HCT116 (cell line): ENCODE measurements around the gene MVB12A. TPM values are rescaled to one million over a fixed set of nuclear protein-coding genes. Genes with fewer than 3 reads are reported as not detected.

ENCODE experiments used
- CEBPB ChIP-seq: IDR thresholded peaks from 2 replicates; pipeline ENCODE4 v1.6.1; 2012; ENCODE audit warnings: low read depth
- CTCF ChIP-seq, 3 experiments: fragments of 200-600 bp in 1 of 3; sonication (generic) in 1 of 3; IDR thresholded peaks in 2 of 3; conservative IDR thresholded peaks in 1 of 3; 2 replicates each; pipeline ENCODE4 v1.5.1; 2012 to 2017; ENCODE audit warnings: low read depth in 2 of 3, low read length in 2 of 3, antibody characterized with exemption in 1 of 3, borderline replicate concordance in 1 of 3, control low read depth in 1 of 3, mild to moderate bottlenecking in 1 of 3, mixed read lengths in 1 of 3, mixed run types in 1 of 3, moderate library complexity in 1 of 3; ENCODE audit not compliant: insufficient read depth in 1 of 3
- ELF1 ChIP-seq: IDR thresholded peaks from 2 replicates; pipeline ENCODE4 v1.6.1; 2012; ENCODE audit warnings: low read depth, borderline replicate concordance
- MAX ChIP-seq: IDR thresholded peaks from 2 replicates; pipeline ENCODE4 v1.6.1; 2012
- POLR2A ChIP-seq: IDR thresholded peaks from 2 replicates; pipeline ENCODE4 v1.7.0; 2011; ENCODE audit warnings: borderline replicate concordance; ENCODE audit not compliant: insufficient read depth, insufficient read length; ENCODE audit errors: extremely low read depth
- RAD21 ChIP-seq: IDR thresholded peaks from 2 replicates; pipeline ENCODE4 v1.6.1; 2012; ENCODE audit warnings: low read depth, mild to moderate bottlenecking
- REST ChIP-seq: IDR thresholded peaks from 2 replicates; pipeline ENCODE4 v1.6.1; 2012; ENCODE audit warnings: low read depth
- SIN3A ChIP-seq: IDR thresholded peaks from 2 replicates; pipeline ENCODE4 v1.6.1; 2012; ENCODE audit warnings: low read depth
- SP1 ChIP-seq: IDR thresholded peaks from 2 replicates; pipeline ENCODE4 v1.6.1; 2012; ENCODE audit warnings: low read depth
- SRF ChIP-seq: IDR thresholded peaks from 2 replicates; pipeline ENCODE4 v1.6.1; 2012; ENCODE audit warnings: low read depth
- total RNA-seq: library from RNA; stranded (reverse); gene quantifications from one replicate; pipeline ENCODE4 v1.2.1, GENCODE V29; 2021; ENCODE audit not compliant: unreplicated experiment

Gene MVB12A
- total RNA-seq, 1 experiment from 2014 or later = 91.7 TPM

- TF ChIP-seq REST = no peak
- no peak for TF ChIP-seq POLR2A
- peak; percentile 70 for TF ChIP-seq MAX
- TF ChIP-seq CEBPB = no peak
- TF ChIP-seq RAD21 = peak; percentile 79
- TF ChIP-seq SP1 = peak; percentile 77
- no peak for TF ChIP-seq SRF
- no peak for TF ChIP-seq SIN3A
- no peak for TF ChIP-seq ELF1
- peak; percentile 60 to 64 (median 62) for TF ChIP-seq CTCF (IDR thresholded peaks at IDR 0.05 in 2 of 3, conservative IDR thresholded peaks at IDR 0.05 in 1 of 3; ENCODE audit: borderline replicate concordance in 1 of 3, insufficient read depth in 1 of 3, low read depth in 2 of 3, low read length in 2 of 3)
Observed at GRCh38 chr19:17390665-17391370, 29.0 kb upstream of the MVB12A start (continued).
